Limb (tissue), 2 donors: ENCODE results near the gene ZCCHC7.
"Not testable (repeated sequence)": the region's sequence is repeated elsewhere in the genome, so short reads cannot be mapped to it uniquely, and the experiment has no call there.

Experiments used
- DNase-seq, 2 donors: peaks; one replicate each; pipeline ENCODE4 v3.0.0-alpha.2; 2016; ENCODE audit errors: extremely low spot score in 2 of 2

The ZCCHC7 gene

DNA sequence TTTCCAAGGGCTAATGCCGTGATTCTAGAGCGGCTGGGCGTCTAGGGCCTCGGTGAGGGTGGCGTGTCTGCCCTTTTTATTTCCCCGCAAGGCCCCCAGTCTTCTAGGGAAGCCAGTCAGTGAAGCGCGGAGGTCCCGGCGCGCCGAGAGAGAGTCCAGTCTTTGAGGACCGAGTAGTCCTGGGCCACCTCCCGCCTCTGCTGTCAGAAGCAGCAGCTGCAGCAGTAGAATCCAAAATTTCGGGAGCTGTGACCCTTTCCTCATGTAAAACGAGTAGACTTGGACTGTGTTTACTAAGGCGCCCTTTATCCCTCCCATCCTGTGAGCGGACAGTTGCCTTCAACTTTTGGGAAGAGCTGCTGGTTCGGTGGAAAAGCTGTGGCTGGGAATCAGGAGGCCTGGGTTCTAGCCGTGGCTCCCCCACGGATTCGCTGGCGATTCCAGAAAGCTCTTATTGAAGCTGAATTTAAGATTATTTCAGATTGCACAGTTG lies 515 bp downstream of the ZCCHC7 start:
- not testable (repeated sequence) for DNase-seq

- no peak for DNase-seq
Observed at GRCh38 chr9:37121881-37122280, 1.5 kb downstream of the ZCCHC7 start.

DNA sequence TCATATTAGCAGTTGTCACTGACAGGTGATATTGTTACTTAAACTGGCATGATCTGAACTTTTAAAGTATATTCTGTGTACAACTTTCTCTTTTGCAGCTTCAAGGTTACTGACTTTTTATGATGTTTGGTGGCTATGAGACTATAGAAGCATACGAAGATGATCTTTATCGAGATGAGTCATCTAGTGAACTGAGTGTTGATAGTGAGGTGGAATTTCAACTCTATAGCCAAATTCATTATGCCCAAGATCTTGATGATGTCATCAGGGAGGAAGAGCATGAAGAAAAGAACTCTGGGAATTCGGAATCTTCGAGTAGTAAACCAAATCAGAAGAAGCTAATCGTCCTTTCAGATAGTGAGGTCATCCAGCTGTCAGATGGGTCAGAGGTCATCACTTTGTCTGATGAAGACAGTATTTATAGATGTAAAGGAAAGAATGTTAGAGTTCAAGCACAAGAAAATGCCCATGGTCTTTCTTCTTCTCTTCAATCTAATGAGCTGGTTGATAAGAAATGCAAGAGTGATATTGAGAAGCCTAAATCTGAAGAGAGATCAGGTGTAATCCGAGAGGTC lies 5.9 kb downstream of the ZCCHC7 start:
- DNase-seq = no peak

DNA sequence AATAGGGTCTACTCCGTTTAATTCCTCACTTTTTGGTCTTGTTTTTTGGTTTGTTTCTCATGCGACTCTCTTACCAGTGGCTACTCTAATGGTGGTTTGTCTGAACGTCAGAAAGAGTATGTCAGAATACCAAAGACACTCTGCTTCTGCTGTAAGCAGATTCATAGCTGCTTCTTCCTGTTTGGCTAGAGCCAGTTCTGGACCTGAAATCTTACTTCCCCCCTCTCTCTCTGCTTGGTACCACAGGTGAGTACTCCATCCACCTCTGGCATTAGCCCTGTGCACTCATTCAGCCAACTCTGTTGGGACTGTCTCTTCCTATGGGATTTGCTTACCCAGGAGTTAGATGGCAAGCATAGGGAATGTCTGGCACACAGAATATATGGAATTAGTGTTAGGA lies 6.6 kb downstream of the ZCCHC7 start:
- DNase-seq = no peak

GRCh38 chr9:37128051-37128450 lies 7.7 kb downstream of the ZCCHC7 start:
- no peak for DNase-seq

GRCh38 chr9:37134166-37134565 lies 13.8 kb downstream of the ZCCHC7 start:
- no peak for DNase-seq

DNA sequence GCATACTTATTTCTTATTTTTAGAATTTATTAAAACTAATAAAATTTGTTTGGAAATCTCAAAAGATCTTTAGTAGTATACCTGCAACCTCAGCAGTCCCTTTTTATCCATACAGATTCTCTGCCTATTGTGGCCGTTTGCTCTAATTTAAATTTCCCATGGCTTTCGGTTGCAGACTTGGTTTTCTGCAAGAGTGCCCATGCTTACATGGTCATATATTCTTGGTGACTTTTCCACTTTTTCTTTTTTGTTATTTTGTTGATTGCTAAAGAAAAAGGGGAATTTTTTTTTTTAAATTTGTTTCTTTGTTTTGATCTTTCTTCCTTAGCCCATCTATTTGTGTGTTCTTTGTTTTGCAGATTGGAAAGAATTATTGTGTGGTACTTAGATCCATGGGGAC lies 20.6 kb downstream of the ZCCHC7 start:
- no peak for DNase-seq

- no peak for DNase-seq
Observed at GRCh38 chr9:37144762-37145161, 24.4 kb downstream of the ZCCHC7 start.

DNA sequence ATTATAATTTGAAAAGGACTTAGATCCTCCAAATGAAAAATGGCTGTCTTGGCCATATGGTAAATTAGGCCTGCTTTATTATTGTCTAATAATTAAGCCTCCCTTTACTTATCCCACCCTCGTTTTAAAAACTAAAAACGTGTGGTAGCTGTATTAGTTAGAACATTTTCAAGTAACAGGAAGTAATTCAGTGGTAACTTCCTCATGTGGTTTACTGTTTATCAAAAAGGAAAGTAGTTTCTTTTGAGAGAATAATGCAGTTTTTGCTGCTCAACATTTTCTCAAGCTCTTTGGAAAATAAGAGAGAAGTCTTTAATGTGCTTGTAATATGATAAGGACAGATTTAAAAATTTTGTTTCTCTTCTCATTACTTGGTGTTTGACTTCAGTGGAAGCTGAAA lies 26.0 kb downstream of the ZCCHC7 start:
- DNase-seq = no peak

DNA sequence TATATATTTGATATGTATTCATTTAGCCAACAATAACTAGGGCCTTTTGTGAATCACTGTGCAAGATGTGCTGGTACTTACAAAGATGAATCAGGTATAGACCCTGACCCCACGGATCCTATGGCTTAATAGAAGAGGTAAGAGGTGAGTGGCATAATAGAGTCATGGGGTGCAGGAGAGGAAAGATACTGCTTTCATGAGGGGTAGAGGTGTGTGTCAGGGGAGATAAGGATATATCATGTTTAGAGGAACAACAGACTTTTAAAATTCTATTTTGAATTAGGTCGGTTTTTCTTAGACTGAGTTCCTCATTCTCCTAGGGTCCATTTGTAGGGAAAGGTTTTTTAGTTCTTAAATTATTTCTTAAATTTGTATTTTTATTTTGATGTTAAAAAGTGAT lies 27.8 kb downstream of the ZCCHC7 start:
- no peak for DNase-seq

- no peak for DNase-seq
Observed at GRCh38 chr9:37149666-37150308, 29.4 kb downstream of the ZCCHC7 start.

- DNase-seq = no peak
Observed at GRCh38 chr9:37150415-37150814, 30.0 kb downstream of the ZCCHC7 start.

DNA sequence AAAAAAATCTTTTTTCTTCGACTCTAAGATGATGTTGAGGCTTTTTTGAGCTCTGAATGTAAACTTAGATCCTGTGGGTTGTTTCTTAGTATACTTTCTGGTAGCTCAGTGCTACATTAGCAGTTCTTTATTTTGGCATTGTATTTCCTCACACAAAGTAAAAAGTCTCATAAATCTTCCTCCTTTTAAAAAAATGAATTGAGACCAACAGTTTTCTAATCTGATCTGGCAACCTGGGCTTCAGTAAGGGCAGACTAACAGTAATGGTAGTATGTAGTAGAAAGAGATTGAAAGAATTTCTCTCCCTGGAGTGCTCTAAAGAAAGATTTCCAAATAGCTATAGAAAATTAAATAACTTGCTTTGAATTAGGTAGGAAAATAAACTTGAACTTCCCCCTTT lies 31.4 kb downstream of the ZCCHC7 start:
- no peak for DNase-seq

GRCh38 chr9:37152365-37152764 lies 32.0 kb downstream of the ZCCHC7 start:
- no peak for DNase-seq

DNA sequence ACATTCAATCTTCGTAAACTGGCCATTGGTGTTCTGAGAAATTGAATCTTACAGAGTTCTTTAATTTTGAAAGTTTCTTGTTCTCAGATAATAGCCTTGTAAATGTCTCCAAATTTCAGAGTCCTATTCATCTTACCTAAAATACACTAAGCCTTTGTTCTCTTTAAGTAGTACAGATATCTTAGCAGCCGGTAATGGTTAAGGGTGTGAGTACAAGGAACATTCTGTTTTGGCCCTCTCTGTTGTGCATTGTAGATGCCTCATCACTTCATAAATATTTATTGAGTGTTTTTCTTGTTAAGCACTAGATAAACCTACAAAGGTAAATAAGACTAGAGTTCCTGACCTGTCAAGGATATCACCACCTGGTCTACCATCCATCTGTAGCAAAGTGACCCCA lies 35.2 kb downstream of the ZCCHC7 start:
- DNase-seq = no peak

DNA sequence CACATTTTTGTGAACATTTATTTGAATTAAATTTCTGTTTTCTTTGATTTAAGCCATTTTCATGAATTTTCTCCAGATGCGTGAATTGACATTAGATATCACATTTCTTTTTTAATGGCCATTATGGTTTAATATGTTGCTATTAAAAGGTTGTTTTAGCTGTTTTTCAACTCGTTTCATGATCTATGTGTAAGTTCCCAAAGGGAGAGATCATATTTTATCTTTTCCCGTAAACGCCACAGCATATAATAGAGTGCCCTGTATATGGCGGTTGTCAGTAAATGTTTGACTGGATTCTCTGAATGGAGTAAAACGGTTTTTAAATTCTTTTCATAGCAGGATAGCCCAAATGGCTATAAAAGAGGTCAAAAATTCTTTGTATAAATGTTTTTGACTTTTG lies 35.8 kb downstream of the ZCCHC7 start:
- DNase-seq = no peak

DNA sequence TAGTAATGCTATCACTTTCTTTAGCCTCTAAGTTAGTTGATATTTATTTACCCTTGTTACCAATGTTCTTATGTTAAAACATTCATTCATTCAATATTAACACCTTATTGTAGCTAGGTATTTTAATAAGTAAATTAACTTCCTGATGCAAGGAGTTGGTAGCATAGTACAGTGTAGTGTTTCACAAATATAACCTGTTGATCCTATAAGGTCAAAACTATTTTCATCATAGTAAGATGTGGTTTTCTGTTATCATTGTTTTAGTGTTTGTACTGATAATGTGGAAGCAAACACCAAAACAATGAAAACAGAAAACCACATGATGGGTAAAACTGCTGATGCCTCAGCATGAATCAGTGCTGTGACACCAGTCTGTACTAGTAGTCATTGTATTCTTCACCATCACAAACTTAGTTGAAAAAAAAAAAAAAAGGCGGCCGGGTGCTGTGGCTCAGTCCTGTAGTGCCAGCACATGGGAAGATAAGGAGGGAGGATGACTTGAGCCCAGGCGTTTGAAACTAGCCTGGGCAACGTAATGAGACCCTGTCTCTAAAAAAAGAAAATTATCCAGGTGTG lies 36.5 kb downstream of the ZCCHC7 start:
- DNase-seq = no peak

- DNase-seq = no peak
Observed at GRCh38 chr9:37157726-37158377, 37.5 kb downstream of the ZCCHC7 start.

- no peak for DNase-seq
Observed at GRCh38 chr9:37163299-37163698, 42.9 kb downstream of the ZCCHC7 start.

DNA sequence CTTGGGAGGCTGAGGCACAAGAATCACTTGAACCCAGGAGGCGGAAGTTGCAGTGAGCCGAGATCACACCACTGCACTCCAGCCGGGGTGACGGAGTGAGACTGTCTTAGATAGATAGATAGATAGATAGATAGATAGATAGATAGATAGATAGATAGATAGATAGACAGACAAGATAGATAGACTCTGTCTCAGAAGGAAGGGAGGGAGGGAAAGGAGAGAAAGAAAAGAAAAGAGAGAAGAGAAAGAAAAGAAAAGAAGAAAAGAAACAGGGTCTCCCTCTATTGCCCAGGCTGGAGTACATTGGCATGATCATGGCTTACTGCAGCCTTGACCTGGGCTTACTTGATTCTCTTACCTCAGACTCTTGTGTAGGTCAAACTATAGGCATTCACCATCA lies 44.0 kb downstream of the ZCCHC7 start:
- not testable (repeated sequence) for DNase-seq

DNA sequence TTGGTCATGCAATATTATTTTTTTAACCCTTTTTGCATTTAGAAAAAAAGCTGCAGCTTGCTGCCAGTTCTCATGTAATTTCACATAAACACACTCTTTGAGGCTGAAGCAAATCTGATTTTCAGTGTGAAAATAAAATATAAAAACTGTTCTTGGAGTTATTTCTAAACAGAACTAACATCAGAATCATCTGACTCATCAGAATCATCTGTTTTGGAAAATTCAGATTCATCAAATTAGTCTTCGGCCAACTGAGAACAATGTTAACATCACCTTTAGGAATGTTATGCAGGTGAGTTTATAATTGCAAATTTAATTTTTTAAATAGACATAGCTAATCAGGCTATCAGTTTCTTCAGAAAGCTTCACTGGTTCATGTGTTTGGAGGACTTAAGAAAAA lies 45.3 kb downstream of the ZCCHC7 start:
- DNase-seq = no peak

- DNase-seq = no peak
Observed at GRCh38 chr9:37167456-37168047, 47.2 kb downstream of the ZCCHC7 start.
